SK-N-SH treated with all-trans-retinoic acid at 6 μM for 48 hours (cell line): ENCODE measurements around the gene NTF3.

Experiments
- ARNTL ChIP-seq: fragments of 450-650 bp; formaldehyde crosslinking; IDR thresholded peaks from 2 replicates; pipeline ENCODE4 v1.5.0; 2020; ENCODE audit warnings: low read depth, mild to moderate bottlenecking, moderate library complexity, borderline replicate concordance
- CSDC2 ChIP-seq: fragments of 250-450 bp; sonication (Bioruptor Pico); IDR thresholded peaks from 2 replicates; pipeline ENCODE4 v1.5.0; 2020; ENCODE audit warnings: mild to moderate bottlenecking, moderate library complexity
- ESRRG ChIP-seq: fragments of 250-450 bp; sonication (Bioruptor Pico); IDR thresholded peaks from 2 replicates; pipeline ENCODE4 v1.6.1; 2021; ENCODE audit warnings: mild to moderate bottlenecking
- GLIS3 ChIP-seq: fragments of 250-450 bp; sonication (Bioruptor Pico); IDR thresholded peaks from 2 replicates; pipeline ENCODE4 v1.5.0; 2020; ENCODE audit warnings: mild to moderate bottlenecking, moderate library complexity
- PPARA ChIP-seq: fragments of 250-450 bp; sonication (Bioruptor Pico); IDR thresholded peaks from 2 replicates; pipeline ENCODE4 v1.5.0; 2020; ENCODE audit warnings: mild to moderate bottlenecking, borderline replicate concordance
- TCF4 ChIP-seq: fragments of 250-450 bp; sonication (Bioruptor Pico); IDR thresholded peaks from 2 replicates; pipeline ENCODE4 v1.8.0; 2021; ENCODE audit warnings: mild to moderate bottlenecking, moderate library complexity, borderline replicate concordance
- ZC3H10 ChIP-seq: fragments of 250-450 bp; sonication (Bioruptor Pico); IDR thresholded peaks from 2 replicates; pipeline ENCODE4 v1.5.1; 2021; ENCODE audit warnings: mild to moderate bottlenecking, moderate library complexity
- ZFP30 ChIP-seq: fragments of 450-650 bp; formaldehyde crosslinking; IDR thresholded peaks from 2 replicates; pipeline ENCODE4 v1.5.0; 2022; ENCODE audit warnings: mild to moderate bottlenecking, moderate library complexity
- ZNF565 ChIP-seq: fragments of 450-650 bp; formaldehyde crosslinking; conservative IDR thresholded peaks from 2 replicates; pipeline ENCODE4 v1.5.0; 2020; ENCODE audit warnings: low read depth, mild to moderate bottlenecking, moderate library complexity
- ZNF8 ChIP-seq: fragments of 450-650 bp; formaldehyde crosslinking; IDR thresholded peaks from 2 replicates; pipeline ENCODE4 v1.5.0; 2020; ENCODE audit warnings: mild to moderate bottlenecking, moderate library complexity
- TF ChIP-seq, protein P1 (sequence below): fragments of 250-450 bp; sonication (Bioruptor Pico); IDR thresholded peaks from 2 replicates; pipeline ENCODE4 v1.8.0; 2020; ENCODE audit warnings: mild to moderate bottlenecking, moderate library complexity, borderline replicate concordance
- TF ChIP-seq, protein P2 (sequence below): fragments of 250-450 bp; sonication (Bioruptor Pico); IDR thresholded peaks from 2 replicates; pipeline ENCODE4 v1.5.1; 2021; ENCODE audit warnings: mild to moderate bottlenecking, moderate library complexity
- TF ChIP-seq, protein P3 (sequence below): fragments of 250-450 bp; sonication (Bioruptor Pico); IDR thresholded peaks from 2 replicates; pipeline ENCODE4 v1.5.0; 2020; ENCODE audit warnings: mild to moderate bottlenecking, moderate library complexity

DNA sequence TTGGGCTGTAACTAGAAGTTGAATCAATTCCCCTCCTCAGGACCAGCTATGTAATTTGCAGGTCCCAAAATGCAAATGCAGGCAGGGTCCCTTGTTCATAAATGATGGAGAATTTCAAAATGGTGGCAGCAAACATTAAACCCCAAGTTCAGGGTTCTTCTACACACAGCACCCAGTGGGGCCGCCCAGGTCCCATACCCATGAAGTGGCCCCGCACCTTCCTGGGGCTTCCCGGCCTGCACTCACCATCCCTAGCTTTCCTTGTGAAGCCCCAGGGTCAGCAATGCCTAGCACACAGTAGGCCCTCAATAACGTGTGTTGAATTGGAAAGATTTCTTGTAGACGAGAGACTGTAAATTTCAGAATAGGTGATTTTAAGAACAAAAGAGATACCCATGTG, 76.0 kb downstream of the NTF3 start:
- TF ChIP-seq PPARA (CRISPR knock-in tag) (no peak), ZNF8 (no peak), ZNF565 (CRISPR knock-in tag) (no peak), CSDC2 (CRISPR knock-in tag) (no peak), ESRRG (no peak), ARNTL (CRISPR knock-in tag) (no peak), ZFP30 (CRISPR knock-in tag) (no peak), TCF4 (CRISPR knock-in tag) (no peak), GLIS3 (CRISPR knock-in tag) (no peak), ZC3H10 (CRISPR knock-in tag) (no peak)
- TF ChIP-seq, protein P1, sequence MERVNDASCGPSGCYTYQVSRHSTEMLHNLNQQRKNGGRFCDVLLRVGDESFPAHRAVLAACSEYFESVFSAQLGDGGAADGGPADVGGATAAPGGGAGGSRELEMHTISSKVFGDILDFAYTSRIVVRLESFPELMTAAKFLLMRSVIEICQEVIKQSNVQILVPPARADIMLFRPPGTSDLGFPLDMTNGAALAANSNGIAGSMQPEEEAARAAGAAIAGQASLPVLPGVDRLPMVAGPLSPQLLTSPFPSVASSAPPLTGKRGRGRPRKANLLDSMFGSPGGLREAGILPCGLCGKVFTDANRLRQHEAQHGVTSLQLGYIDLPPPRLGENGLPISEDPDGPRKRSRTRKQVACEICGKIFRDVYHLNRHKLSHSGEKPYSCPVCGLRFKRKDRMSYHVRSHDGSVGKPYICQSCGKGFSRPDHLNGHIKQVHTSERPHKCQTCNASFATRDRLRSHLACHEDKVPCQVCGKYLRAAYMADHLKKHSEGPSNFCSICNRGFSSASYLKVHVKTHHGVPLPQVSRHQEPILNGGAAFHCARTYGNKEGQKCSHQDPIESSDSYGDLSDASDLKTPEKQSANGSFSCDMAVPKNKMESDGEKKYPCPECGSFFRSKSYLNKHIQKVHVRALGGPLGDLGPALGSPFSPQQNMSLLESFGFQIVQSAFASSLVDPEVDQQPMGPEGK (CRISPR knock-in tag) = no peak
- TF ChIP-seq, protein P2, sequence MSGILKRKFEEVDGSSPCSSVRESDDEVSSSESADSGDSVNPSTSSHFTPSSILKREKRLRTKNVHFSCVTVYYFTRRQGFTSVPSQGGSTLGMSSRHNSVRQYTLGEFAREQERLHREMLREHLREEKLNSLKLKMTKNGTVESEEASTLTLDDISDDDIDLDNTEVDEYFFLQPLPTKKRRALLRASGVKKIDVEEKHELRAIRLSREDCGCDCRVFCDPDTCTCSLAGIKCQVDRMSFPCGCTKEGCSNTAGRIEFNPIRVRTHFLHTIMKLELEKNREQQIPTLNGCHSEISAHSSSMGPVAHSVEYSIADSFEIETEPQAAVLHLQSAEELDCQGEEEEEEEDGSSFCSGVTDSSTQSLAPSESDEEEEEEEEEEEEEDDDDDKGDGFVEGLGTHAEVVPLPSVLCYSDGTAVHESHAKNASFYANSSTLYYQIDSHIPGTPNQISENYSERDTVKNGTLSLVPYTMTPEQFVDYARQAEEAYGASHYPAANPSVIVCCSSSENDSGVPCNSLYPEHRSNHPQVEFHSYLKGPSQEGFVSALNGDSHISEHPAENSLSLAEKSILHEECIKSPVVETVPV (CRISPR knock-in tag) = no peak
- TF ChIP-seq, protein P3, sequence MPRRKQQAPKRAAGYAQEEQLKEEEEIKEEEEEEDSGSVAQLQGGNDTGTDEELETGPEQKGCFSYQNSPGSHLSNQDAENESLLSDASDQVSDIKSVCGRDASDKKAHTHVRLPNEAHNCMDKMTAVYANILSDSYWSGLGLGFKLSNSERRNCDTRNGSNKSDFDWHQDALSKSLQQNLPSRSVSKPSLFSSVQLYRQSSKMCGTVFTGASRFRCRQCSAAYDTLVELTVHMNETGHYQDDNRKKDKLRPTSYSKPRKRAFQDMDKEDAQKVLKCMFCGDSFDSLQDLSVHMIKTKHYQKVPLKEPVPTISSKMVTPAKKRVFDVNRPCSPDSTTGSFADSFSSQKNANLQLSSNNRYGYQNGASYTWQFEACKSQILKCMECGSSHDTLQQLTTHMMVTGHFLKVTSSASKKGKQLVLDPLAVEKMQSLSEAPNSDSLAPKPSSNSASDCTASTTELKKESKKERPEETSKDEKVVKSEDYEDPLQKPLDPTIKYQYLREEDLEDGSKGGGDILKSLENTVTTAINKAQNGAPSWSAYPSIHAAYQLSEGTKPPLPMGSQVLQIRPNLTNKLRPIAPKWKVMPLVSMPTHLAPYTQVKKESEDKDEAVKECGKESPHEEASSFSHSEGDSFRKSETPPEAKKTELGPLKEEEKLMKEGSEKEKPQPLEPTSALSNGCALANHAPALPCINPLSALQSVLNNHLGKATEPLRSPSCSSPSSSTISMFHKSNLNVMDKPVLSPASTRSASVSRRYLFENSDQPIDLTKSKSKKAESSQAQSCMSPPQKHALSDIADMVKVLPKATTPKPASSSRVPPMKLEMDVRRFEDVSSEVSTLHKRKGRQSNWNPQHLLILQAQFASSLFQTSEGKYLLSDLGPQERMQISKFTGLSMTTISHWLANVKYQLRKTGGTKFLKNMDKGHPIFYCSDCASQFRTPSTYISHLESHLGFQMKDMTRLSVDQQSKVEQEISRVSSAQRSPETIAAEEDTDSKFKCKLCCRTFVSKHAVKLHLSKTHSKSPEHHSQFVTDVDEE (CRISPR knock-in tag) = no peak
